TTC549 (cell line): ENCODE measurements around the gene SLC35D1.
A peak's percentile ranks its signal among the peaks of the same experiment; 100 is the strongest.

Experiments
- FAIRE-seq: peaks from 2 replicates; lab custom pipeline; 2012; peaks lifted over from hg19 to GRCh38; lab: Jason Lieb, UNC

SLC35D1 gene

GRCh38 chr1:67044631-67045270, 9.2 kb downstream of the SLC35D1 start:
- no peak for FAIRE-seq

GRCh38 chr1:67043366-67043765, 10.6 kb downstream of the SLC35D1 start:
- FAIRE-seq = no peak

GRCh38 chr1:67041841-67042503, 12.0 kb downstream of the SLC35D1 start:
- no peak for FAIRE-seq

- FAIRE-seq = no peak
These were observed 13.5 kb downstream of the SLC35D1 start for GRCh38 chr1:67040405-67040804.

DNA sequence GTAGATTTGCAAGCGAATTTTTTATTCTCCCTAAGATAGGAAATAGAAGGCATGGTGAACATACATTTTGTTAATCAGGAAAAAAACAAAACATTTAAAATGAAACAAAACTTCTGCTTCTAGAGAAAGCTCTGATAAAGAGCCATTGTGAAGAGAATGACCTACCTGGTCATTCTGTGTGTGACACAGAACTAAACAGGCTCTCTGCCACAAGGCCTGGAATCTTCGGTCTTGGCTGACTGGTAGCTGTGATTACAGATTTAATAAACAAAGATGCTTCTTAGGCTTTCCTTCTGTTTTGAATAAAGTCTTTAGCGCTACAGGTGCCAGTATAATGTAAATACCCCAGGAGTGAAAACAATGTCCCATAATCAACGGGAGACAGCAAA, 22.1 kb downstream of the SLC35D1 start:
- FAIRE-seq = no peak

DNA sequence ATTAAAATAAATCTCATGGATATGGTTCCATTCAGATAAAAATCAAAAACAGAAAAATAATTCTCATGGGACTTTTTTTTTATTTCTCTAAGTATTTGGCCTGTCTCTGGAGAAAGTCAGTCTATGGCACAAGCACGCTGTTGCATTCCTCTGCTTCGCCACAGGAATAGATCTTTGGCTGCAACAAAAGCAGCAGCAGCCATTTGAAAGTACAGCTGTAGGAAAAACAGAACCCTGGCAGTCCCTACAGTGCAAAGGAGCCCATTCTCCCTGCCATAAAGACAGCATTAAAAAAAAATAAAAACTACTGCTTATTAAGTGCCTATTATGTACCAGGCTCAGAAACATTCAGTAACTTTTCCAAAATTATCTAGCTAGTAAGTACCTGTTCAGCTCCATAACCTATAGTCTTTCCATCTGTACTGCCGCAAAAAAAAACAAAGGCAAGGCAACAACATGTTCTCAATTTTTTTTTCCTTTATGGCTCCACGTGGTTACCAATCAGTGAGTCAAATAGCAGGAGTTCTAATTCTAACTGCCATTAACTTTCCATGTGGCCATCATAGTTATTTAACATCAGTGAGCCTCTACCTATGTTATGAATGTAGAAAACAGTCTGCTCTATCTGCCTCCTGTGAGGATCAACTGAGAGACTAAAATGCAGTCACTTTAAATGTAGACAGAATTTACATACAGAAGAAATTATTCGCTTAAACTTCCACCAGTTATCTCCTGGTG, 22.7 kb downstream of the SLC35D1 start:
- FAIRE-seq = no peak

- no peak for FAIRE-seq
These were observed 24.5 kb downstream of the SLC35D1 start for GRCh38 chr1:67029472-67029871.

DNA sequence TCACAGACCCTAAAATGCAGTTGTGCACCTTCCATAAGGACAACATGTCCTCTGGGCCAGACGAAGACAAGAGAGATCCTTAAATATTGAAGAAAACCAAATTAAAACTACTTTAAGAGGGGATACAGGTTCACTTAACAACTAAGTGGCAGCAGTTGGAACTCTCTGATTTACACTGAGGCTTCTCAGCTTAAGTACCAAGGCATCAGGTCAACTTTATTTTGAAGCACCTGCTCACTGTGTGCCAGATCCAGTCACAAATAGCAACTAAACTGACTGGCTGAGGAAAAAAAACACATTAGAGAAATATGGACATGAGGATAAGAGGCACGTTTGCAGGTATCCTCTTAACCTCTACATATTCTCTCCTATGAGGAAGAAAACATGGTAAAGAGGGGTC, 33.2 kb downstream of the SLC35D1 start:
- no peak for FAIRE-seq

DNA sequence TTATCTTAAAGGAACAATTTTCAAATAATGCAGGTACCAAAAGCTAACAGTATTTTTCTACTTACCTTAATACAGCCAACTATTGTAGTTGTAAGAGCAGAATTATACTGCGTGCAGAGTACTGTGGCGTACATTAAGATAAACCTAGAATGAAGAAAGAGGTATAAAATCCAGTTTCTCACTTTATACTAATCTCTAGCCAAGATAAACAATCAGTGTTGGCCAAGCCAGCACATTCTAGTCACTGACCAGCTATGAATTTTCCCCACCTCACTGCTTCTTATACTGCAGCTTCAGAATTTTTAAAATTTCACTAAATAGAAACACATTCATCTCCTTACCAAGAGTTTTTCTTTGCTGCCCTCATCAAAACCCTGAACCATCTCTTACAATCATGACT, 33.6 kb downstream of the SLC35D1 start:
- no peak for FAIRE-seq

GRCh38 chr1:67019600-67020136, 34.3 kb downstream of the SLC35D1 start:
- no peak for FAIRE-seq

GRCh38 chr1:67019121-67019520, 34.8 kb downstream of the SLC35D1 start:
- no peak for FAIRE-seq

DNA sequence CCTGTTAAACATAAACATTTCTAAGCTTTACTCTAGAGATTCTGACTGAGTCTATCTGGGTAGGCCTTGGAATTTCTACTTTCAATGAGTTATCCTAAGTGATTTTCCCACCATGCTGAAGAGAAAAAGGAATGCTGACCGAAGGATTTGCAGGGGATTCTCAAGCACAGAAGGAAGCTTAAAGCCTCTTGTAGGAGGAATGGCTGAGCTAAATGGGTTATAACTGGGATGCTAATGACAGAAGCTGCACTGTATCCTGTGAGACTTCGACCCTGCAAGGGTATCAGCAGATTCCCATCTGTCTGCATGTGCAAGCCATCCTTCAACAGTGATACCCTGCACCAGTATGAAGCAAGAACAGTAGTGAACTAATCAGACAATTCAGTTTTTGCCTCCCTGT, 35.4 kb downstream of the SLC35D1 start:
- no peak for FAIRE-seq

DNA sequence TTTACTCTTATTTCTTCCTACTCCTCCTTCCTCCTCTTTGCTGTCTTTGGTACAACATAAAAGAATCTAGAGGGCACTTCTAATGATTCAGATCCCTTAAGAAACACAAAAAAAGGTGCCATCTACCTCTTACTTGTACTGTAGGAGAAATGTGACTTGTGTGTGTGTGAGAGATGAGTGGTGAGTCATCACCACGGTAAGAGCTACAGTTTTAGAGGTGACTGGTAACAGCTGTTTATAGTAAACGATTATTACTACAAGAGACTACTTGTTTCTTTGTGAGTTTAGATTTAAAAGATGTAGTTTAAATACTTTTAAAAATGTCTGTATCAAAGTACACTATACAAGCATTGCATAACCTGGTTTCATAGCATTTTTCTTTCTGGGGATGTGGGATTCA, 40.4 kb downstream of the SLC35D1 start:
- no peak for FAIRE-seq

DNA sequence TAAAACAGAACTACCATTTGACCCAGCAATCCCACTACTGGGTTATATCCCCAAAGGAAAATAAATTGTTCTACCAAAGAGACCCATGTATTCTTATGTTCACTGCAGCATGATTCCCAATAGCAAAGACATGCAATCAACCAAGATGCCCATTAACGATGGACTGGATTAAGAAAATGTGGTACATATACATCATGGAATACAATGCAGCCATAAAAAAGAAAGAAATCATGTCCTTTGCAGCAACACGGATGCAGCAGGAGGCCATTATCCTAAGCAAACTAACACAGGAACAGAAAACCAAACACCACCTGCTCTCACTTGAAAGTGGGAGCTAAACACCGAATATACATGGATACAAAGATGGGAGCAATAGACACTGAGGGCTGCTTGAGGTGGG, 44.2 kb downstream of the SLC35D1 start:
- FAIRE-seq = no peak

- FAIRE-seq = no peak
These were observed 48.9 kb downstream of the SLC35D1 start for GRCh38 chr1:67005068-67005467.

- no peak for FAIRE-seq
These were observed 49.8 kb downstream of the SLC35D1 start for GRCh38 chr1:67004176-67004575.

DNA sequence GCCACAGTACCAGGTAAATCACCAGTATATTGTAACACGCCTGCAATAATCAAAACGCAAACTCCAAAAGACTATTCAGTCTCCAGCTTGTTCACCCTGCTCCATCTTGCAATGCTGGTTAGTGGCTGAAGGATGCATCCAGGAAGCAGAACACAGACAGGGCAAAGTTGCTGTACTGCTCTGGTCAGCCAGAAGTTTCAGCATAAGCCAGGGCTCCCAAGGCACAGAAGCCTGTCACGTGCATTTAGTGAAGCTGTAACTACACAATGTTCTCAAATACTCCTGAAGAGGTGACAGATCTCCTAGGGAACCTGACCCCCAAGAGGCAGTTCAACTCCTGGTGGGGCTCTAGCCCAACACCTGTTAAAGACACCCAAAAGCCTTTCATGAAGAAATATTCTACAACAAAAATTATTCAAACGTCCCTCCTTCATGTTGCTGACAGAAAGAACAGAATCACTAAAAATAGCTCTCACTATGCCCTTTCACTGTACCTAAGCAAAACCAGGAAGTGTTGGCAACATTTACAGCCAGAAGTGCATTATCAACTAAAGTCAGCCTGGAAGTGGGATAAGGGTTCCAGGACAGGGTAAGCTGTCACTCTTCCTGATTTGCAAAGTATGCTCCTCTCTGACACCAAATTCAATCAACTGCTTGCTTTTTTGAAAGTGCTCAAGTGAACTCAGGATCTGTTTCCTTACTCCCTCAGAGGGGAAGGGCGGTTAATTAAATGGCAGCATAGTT, 52.1 kb downstream of the SLC35D1 start:
- no peak for FAIRE-seq

- no peak for FAIRE-seq
These were observed 54.1 kb downstream of the SLC35D1 start for GRCh38 chr1:66999640-67000400.

DNA sequence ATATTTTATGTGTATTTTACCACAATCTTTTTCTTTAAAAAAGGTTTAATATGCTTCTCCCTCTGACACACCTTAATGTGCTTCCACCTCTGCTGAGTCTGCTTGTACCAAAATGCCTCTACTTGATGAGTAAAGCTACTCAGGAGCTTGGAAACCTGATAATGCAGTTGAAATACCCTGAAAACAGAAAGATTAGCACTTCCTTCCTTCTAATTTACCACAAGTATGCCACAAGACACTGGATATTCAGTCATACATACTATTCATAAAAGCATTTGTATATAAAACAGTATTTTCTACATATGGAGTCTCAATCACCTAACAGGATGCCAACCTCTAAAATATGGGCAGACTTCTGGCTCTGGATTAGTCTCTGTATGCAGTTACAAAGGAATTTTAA, 55.0 kb downstream of the SLC35D1 start:
- no peak for FAIRE-seq

DNA sequence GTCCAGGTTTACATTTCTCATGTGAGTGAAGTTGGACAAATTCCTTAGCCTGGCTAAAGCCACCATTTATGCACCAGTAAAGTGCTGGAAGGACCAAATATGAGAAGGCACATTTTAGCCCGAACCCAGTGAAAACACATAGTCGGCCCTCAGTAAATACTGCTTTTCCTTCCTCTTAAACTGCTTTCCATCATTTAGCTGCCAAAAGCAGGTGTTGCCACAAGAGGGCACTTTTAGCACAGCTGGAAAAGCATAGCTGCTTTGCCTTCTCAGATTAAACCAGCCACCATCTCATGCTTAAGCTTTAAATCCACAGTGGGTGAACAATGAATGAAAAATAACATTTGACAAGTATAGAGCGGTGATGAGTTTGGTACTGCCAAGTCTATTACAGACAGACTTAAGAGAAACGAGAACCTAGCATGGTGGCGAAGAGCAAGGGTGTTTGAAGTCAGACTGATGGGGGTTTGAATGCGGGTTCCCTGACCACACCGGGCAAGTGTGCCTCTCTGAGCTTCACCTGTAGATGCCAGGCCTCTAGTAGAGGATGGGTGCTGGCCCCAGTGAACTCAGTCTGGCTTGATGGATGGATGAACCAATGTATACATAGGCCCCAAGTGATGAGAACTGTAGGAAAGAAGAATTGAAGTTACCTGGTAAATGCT, 57.8 kb downstream of the SLC35D1 start:
- peak; percentile 84 for FAIRE-seq

GRCh38 chr1:66993076-66993475, 60.9 kb downstream of the SLC35D1 start:
- no peak for FAIRE-seq
